ENCODE results near the gene ADCY9. TPM values are rescaled to one million over a fixed set of nuclear protein-coding genes. Genes with fewer than 3 reads are reported as not detected.

The ADCY9 gene
- total RNA-seq, 1 experiment from 2014 or later, result 10.5 TPM

DNA sequence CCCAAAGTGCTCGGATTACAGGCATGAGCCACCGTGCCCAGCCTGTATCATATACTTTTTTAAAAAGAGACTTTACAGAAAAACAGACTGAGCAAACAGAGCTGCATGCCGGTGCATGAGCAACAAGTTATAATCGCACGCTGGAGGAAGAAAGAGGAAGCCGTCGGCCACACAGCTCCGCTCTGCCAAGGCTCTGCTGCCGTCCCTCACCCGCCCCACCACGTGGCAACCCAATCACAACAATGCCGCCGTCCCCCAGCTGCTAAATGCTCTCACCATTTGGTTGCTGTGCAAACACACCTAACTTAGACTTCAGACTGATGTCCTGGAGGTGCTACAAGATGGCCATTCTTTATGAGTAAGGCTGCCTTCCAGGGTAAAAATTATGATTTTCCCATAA lies 83.5 kb downstream of the ADCY9 start:
- ChIA-PET POLR2A (ENCODE audit: unreplicated experiment) (no interaction called here), CTCF (no interaction called here)
- no peaks in the 10 kb centered on the region; the same call in 1 of the 2 replicates for H4K20me1 ChIP-seq (ENCODE audit: insufficient read depth)
- BruUV-seq (replicated peaks), result no TSS peak
- no peaks in the 10 kb centered on the region for H3K27me3 ChIP-seq (ENCODE audit: insufficient read depth, low read depth)
- no peaks in the 10 kb centered on the region for H3K79me2 ChIP-seq (ENCODE audit: low read depth)
- no peak overlapping the region for H2AFZ ChIP-seq
- no peak for DNase-seq
- no peak overlapping the region for H3K4me2 ChIP-seq
- H3K27ac ChIP-seq, result no peak overlapping the region
- H3K9me3 ChIP-seq (ENCODE audit: insufficient read depth, low read depth), result no peaks in the 10 kb centered on the region
- no peaks in the 10 kb centered on the region for H3K4me1 ChIP-seq (replicated peaks; ENCODE audit: insufficient read depth)
- intact Hi-C loops (cut with micrococcal nuclease; ENCODE audit: unreplicated experiment), result no loop called here
- H3K4me3 ChIP-seq, result no peak overlapping the region
- H3F3A ChIP-seq (ENCODE audit: insufficient read depth, low read depth), result no peaks in the 10 kb centered on the region
- no peaks in the 10 kb centered on the region for H3K9me2 ChIP-seq (ENCODE audit: insufficient read depth)
- TF ChIP-seq EZH2 (IDR thresholded peaks at IDR 0.05; ENCODE audit: low read depth), result no peak
- TF ChIP-seq, protein P1, sequence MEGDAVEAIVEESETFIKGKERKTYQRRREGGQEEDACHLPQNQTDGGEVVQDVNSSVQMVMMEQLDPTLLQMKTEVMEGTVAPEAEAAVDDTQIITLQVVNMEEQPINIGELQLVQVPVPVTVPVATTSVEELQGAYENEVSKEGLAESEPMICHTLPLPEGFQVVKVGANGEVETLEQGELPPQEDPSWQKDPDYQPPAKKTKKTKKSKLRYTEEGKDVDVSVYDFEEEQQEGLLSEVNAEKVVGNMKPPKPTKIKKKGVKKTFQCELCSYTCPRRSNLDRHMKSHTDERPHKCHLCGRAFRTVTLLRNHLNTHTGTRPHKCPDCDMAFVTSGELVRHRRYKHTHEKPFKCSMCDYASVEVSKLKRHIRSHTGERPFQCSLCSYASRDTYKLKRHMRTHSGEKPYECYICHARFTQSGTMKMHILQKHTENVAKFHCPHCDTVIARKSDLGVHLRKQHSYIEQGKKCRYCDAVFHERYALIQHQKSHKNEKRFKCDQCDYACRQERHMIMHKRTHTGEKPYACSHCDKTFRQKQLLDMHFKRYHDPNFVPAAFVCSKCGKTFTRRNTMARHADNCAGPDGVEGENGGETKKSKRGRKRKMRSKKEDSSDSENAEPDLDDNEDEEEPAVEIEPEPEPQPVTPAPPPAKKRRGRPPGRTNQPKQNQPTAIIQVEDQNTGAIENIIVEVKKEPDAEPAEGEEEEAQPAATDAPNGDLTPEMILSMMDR (conservative IDR thresholded peaks at IDR 0.05), result no peak
- no peaks in the 10 kb centered on the region for H3K36me3 ChIP-seq (ENCODE audit: low read depth)

GRCh38 chr16:4028144-4028543 lies 88.1 kb downstream of the ADCY9 start:
- ChIA-PET CTCF (interaction anchor here (0.6 kb wide), 2 partner anchors 12 to 157 kb away, joined by 3 to 7 read pairs; no protein-coding TSS in a partner anchor), POLR2A (ENCODE audit: unreplicated experiment) (interaction anchor here (0.7 kb wide), 1 partner anchor 920 kb away, joined by 9 read pairs; no protein-coding TSS in a partner anchor)
- no peaks in the 10 kb centered on the region for H3K36me3 ChIP-seq (ENCODE audit: low read depth)
- H2AFZ ChIP-seq, result no peak overlapping the region
- no peaks in the 10 kb centered on the region for H3K9me2 ChIP-seq (ENCODE audit: insufficient read depth)
- H3F3A ChIP-seq (ENCODE audit: insufficient read depth, low read depth), result no peaks in the 10 kb centered on the region
- H3K4me2 ChIP-seq, result no peak overlapping the region
- no peaks in the 10 kb centered on the region for H3K27me3 ChIP-seq (ENCODE audit: insufficient read depth, low read depth)
- DNase-seq, result no peak
- BruUV-seq (replicated peaks), result no TSS peak
- no peaks in the 10 kb centered on the region for H3K4me1 ChIP-seq (replicated peaks; ENCODE audit: insufficient read depth)
- TF ChIP-seq EZH2 (IDR thresholded peaks at IDR 0.05; ENCODE audit: low read depth), result no peak
- TF ChIP-seq, protein P1 (conservative IDR thresholded peaks at IDR 0.05), result no peak
- no peaks in the 10 kb centered on the region; the same call in 1 of the 2 replicates for H3K9me3 ChIP-seq (ENCODE audit: insufficient read depth, low read depth)
- no peaks in the 10 kb centered on the region for H3K79me2 ChIP-seq (ENCODE audit: low read depth)
- no peak overlapping the region for H3K27ac ChIP-seq
- H3K4me3 ChIP-seq, result no peak overlapping the region
- no peaks in the 10 kb centered on the region for H4K20me1 ChIP-seq (ENCODE audit: insufficient read depth)
- intact Hi-C loops (cut with micrococcal nuclease; ENCODE audit: unreplicated experiment), result no loop called here

GRCh38 chr16:4026854-4027253 lies 89.4 kb downstream of the ADCY9 start:
- Histone ChIP-seq H3K27ac (no peak overlapping the region), H4K20me1 (ENCODE audit: insufficient read depth) (no peaks in the 10 kb centered on the region), H3F3A (ENCODE audit: insufficient read depth, low read depth) (no peaks in the 10 kb centered on the region), H3K36me3 (ENCODE audit: low read depth) (no peaks in the 10 kb centered on the region), H3K4me3 (no peak overlapping the region), H2AFZ (no peak overlapping the region), H3K9me3 (ENCODE audit: insufficient read depth, low read depth) (no peaks in the 10 kb centered on the region; the same call in 1 of the 2 replicates), H3K4me1 (replicated peaks; ENCODE audit: insufficient read depth) (peaks cover 2% of the 10 kb centered on the region), H3K27me3 (ENCODE audit: insufficient read depth, low read depth) (no peaks in the 10 kb centered on the region), H3K9me2 (ENCODE audit: insufficient read depth) (no peaks in the 10 kb centered on the region), H3K79me2 (ENCODE audit: low read depth) (no peaks in the 10 kb centered on the region), H3K4me2 (no peak overlapping the region)
- CTCF ChIA-PET, result no interaction called here
- TF ChIP-seq, protein P1 (conservative IDR thresholded peaks at IDR 0.05), result no peak
- no peak for TF ChIP-seq EZH2 (IDR thresholded peaks at IDR 0.05; ENCODE audit: low read depth)
- POLR2A ChIA-PET (ENCODE audit: unreplicated experiment), result no interaction called here
- no peak for DNase-seq
- no TSS peak for BruUV-seq (replicated peaks)
- intact Hi-C loops (cut with micrococcal nuclease; ENCODE audit: unreplicated experiment), result no loop called here

All from PC-9 (cell line).